ENCODE measurements around the gene PDLIM4.

Gene PDLIM4

GRCh38 chr5:132260051-132260450 lies 2.6 kb downstream of the PDLIM4 start:
- no peak overlapping the region for H3K27ac ChIP-seq
- TF ChIP-seq ZFX (IDR thresholded peaks at IDR 0.05; ENCODE audit: borderline replicate concordance) (no peak), CTCF (IDR thresholded peaks at IDR 0.05) (no peak)

GRCh38 chr5:132260714-132261551 lies 3.4 kb downstream of the PDLIM4 start:
- no peak for TF ChIP-seq CTCF (IDR thresholded peaks at IDR 0.05)
- TF ChIP-seq ZFX (IDR thresholded peaks at IDR 0.05; ENCODE audit: borderline replicate concordance) = no peak
- H3K27ac ChIP-seq = no peak overlapping the region

GRCh38 chr5:132261881-132262845 lies 4.7 kb downstream of the PDLIM4 start:
- TF ChIP-seq ZFX (IDR thresholded peaks at IDR 0.05; ENCODE audit: borderline replicate concordance) = no peak
- no peak for TF ChIP-seq CTCF (IDR thresholded peaks at IDR 0.05)
- no peak overlapping the region for H3K27ac ChIP-seq

GRCh38 chr5:132262882-132263547 lies 5.5 kb downstream of the PDLIM4 start:
- no peak overlapping the region for H3K27ac ChIP-seq
- TF ChIP-seq ZFX (IDR thresholded peaks at IDR 0.05; ENCODE audit: borderline replicate concordance) (no peak), CTCF (IDR thresholded peaks at IDR 0.05) (no peak)

GRCh38 chr5:132263548-132264261 lies 6.2 kb downstream of the PDLIM4 start:
- TF ChIP-seq CTCF (IDR thresholded peaks at IDR 0.05) (no peak), ZFX (IDR thresholded peaks at IDR 0.05; ENCODE audit: borderline replicate concordance) (no peak)

GRCh38 chr5:132264546-132265335 lies 7.2 kb downstream of the PDLIM4 start:
- no peak overlapping the region for H3K27ac ChIP-seq
- TF ChIP-seq ZFX (IDR thresholded peaks at IDR 0.05; ENCODE audit: borderline replicate concordance) = no peak
- TF ChIP-seq CTCF (IDR thresholded peaks at IDR 0.05) = no peak

More at GRCh38 chr5:132263548-132264261, 6.2 kb downstream of the PDLIM4 start:
- H3K27ac ChIP-seq = no peak overlapping the region

All from 22Rv1 (cell line).